Ascending aorta (tissue), 2 donors: ENCODE measurements around the gene CDH13. TPM values are rescaled to one million over a fixed set of nuclear protein-coding genes. Genes with fewer than 3 reads are reported as not detected.
A peak's percentile ranks its signal among the peaks of the same experiment; 100 is the strongest.

Experiments used
- DNase-seq, 2 donors: peaks; one replicate each; pipeline ENCODE4 v3.0.0-alpha.2; 2019; ENCODE audit warnings: low spot score in 2 of 2
- H3K27ac ChIP-seq, 2 donors: fragments of 200-600 bp; sonication (generic); one replicate each; pipeline ENCODE4 v1.5.1; 2016 to 2017; ENCODE audit warnings: mild to moderate bottlenecking in 1 of 2
- H3K27me3 ChIP-seq: fragments of 200-600 bp; sonication (generic); one replicate; pipeline ENCODE4 v1.5.1; 2017
- H3K36me3 ChIP-seq, 2 donors: fragments of 200-600 bp; sonication (generic); one replicate each; pipeline ENCODE4 v1.5.1; 2016
- H3K4me1 ChIP-seq, 2 donors: fragments of 200-600 bp; sonication (generic); one replicate each; pipeline ENCODE4 v1.5.1; 2016 to 2017; ENCODE audit warnings: mild to moderate bottlenecking in 1 of 2
- H3K4me3 ChIP-seq, 2 donors: fragments of 200-600 bp; sonication (generic); one replicate each; pipeline ENCODE4 v1.5.1; 2016 to 2017; ENCODE audit warnings: mild to moderate bottlenecking in 1 of 2
- H3K9me3 ChIP-seq, 2 donors: fragments of 200-600 bp; sonication (generic); one replicate each; pipeline ENCODE4 v1.5.1; 2016
- CTCF ChIP-seq, 3 experiments: fragments of 200-600 bp in 2 of 3; fragments of 450-650 bp in 1 of 3; sonication (generic) in 2 of 3; IDR thresholded peaks; one replicate each; pipeline ENCODE4 v1.5.1; 2016 to 2019; ENCODE audit warnings: antibody characterized with exemption in 3 of 3, mild to moderate bottlenecking in 1 of 3, moderate library complexity in 1 of 3
- intact Hi-C: fragments of 100-400 bp; cut with DNase I; formaldehyde crosslinking; loops from one replicate; pipeline ENCODE4 v1.15.1; 2023
- total RNA-seq: library from RNA; depleted of rRNA; stranded (reverse); fragments of >200 nt; gene quantifications from one replicate; pipeline ENCODE4 v1.1.0, GENCODE V29; 2016

Gene CDH13
- total RNA-seq, 1 donor from 2014 or later, result 160 TPM

- intact Hi-C loops, result no loop called here
Measured at GRCh38 chr16:83301971-83302370, 675.2 kb downstream of the CDH13 start.

GRCh38 chr16:83302853-83303252 is 676.1 kb downstream of the CDH13 start:
- no peak for DNase-seq
- intact Hi-C loops, result no loop called here
- Histone ChIP-seq H3K36me3 (no peaks in the 10 kb centered on the region), H3K27me3 (no peaks in the 10 kb centered on the region), H3K4me3 (no peak overlapping the region), H3K9me3 (no peaks in the 10 kb centered on the region), H3K27ac (no peak overlapping the region), H3K4me1 (peaks cover 0 to 6% of the 10 kb centered on the region in 2 donors)
- TF ChIP-seq CTCF (IDR thresholded peaks at IDR 0.05), result no peak

More at GRCh38 chr16:83301971-83302370, 675.2 kb downstream of the CDH13 start:
- Histone ChIP-seq H3K36me3 (no peaks in the 10 kb centered on the region), H3K4me3 (no peak overlapping the region), H3K27me3 (no peaks in the 10 kb centered on the region), H3K27ac (peak overlapping the region in 1 of 2 donors; percentile 36), H3K9me3 (no peaks in the 10 kb centered on the region), H3K4me1 (peaks cover 0 to 3% of the 10 kb centered on the region in 2 donors)
- no peak for DNase-seq
- no peak for TF ChIP-seq CTCF (IDR thresholded peaks at IDR 0.05)

GRCh38 chr16:83305092-83305491 is 678.3 kb downstream of the CDH13 start:
- intact Hi-C loops, result no loop called here
- DNase-seq, result no peak

GRCh38 chr16:83306961-83307593 is 680.3 kb downstream of the CDH13 start:
- Histone ChIP-seq H3K36me3 (no peaks in the 10 kb centered on the region), H3K4me1 (peaks cover 0 to 6% of the 10 kb centered on the region in 2 donors), H3K27me3 (no peaks in the 10 kb centered on the region), H3K4me3 (no peak overlapping the region), H3K27ac (peak overlapping the region; percentile 62 to 65), H3K9me3 (no peaks in the 10 kb centered on the region)
- no peak for TF ChIP-seq CTCF (IDR thresholded peaks at IDR 0.05)
- no peak for DNase-seq
- intact Hi-C loops, result no loop called here

More at GRCh38 chr16:83305092-83305491, 678.3 kb downstream of the CDH13 start:
- TF ChIP-seq CTCF (IDR thresholded peaks at IDR 0.05), result no peak
- peaks cover 0 to 9% of the 10 kb centered on the region in 2 donors for H3K4me1 ChIP-seq
- H3K27me3 ChIP-seq, result no peaks in the 10 kb centered on the region
- no peaks in the 10 kb centered on the region for H3K36me3 ChIP-seq
- H3K4me3 ChIP-seq, result no peak overlapping the region
- no peaks in the 10 kb centered on the region for H3K9me3 ChIP-seq
- no peak overlapping the region for H3K27ac ChIP-seq

GRCh38 chr16:83307594-83307992 is 680.8 kb downstream of the CDH13 start:
- Histone ChIP-seq H3K27me3 (no peaks in the 10 kb centered on the region), H3K9me3 (no peaks in the 10 kb centered on the region), H3K4me3 (no peak overlapping the region), H3K4me1 (peaks cover 0 to 6% of the 10 kb centered on the region in 2 donors), H3K36me3 (no peaks in the 10 kb centered on the region), H3K27ac (peak overlapping the region; percentile 62 to 65)
- DNase-seq, result no peak
- TF ChIP-seq CTCF (IDR thresholded peaks at IDR 0.05), result no peak
- intact Hi-C loops, result no loop called here
